WTC11 (cell line): ENCODE measurements around the gene TANGO6. TPM values are rescaled to one million over a fixed set of nuclear protein-coding genes. Genes with fewer than 3 reads are reported as not detected.
"Not testable (repeated sequence)": the region's sequence is repeated elsewhere in the genome, so short reads cannot be mapped to it uniquely, and the experiment has no call there.

Source experiments
- ATAC-seq: fragments of 200-7000 bp; cut with Tn5 transposase; 2 replicates; pipeline ENCODE4 v1.10.0; 2021; ENCODE audit warnings: mild to moderate bottlenecking, moderate library complexity
- CTCF ChIA-PET: fragments of 300-600 bp; sonication (Branson Sonifier 250); formaldehyde crosslinking; loops from one replicate; lab custom pipeline; 2021; ENCODE audit warnings: antibody characterized with exemption; lab: Charles Lee
- POLR2A ChIA-PET: fragments of 350-600 bp; sonication (Branson Sonifier 250); formaldehyde crosslinking; loops from one replicate; lab custom pipeline; 2021; ENCODE audit warnings: antibody characterized with exemption; lab: Charles Lee
- DNase-seq: peaks from one replicate; pipeline ENCODE4 v3.0.0; 2021; ENCODE audit warnings: low spot score
- H3K27ac Mint-ChIP-seq: 2 replicates; pipeline ENCODE4 v1.8.0; 2021; ENCODE audit warnings: mixed read lengths
- H3K27me3 Mint-ChIP-seq: 2 replicates; pipeline ENCODE4 v1.8.0; 2021; ENCODE audit warnings: low read depth, mild to moderate bottlenecking, moderate library complexity, mixed read lengths
- H3K36me3 Mint-ChIP-seq: 2 replicates; pipeline ENCODE4 v1.8.0; 2021; ENCODE audit warnings: mixed read lengths
- H3K4me1 Mint-ChIP-seq: 2 replicates; pipeline ENCODE4 v1.8.0; 2022; ENCODE audit warnings: mixed read lengths
- H3K4me3 Mint-ChIP-seq: 2 replicates; pipeline ENCODE4 v1.8.0; 2021; ENCODE audit warnings: mild to moderate bottlenecking, moderate library complexity, mixed read lengths
- H3K9me3 Mint-ChIP-seq: 2 replicates; pipeline ENCODE4 v1.8.0; 2021; ENCODE audit warnings: mixed read lengths
- ELF4 ChIP-seq: sonication (generic); formaldehyde crosslinking; IDR thresholded peaks from 2 replicates; pipeline ENCODE4 v1.8.1; 2022; ENCODE audit warnings: low read depth, mild to moderate bottlenecking, moderate library complexity, missing genetic modification reagents
- FOXP1 ChIP-seq: sonication (generic); formaldehyde crosslinking; IDR thresholded peaks from 2 replicates; pipeline ENCODE4 v1.8.0; 2022; ENCODE audit warnings: missing genetic modification reagents, mild to moderate bottlenecking, moderate library complexity, borderline replicate concordance
- HMGA2 ChIP-seq: fragments of 250-450 bp; sonication (Bioruptor Pico); IDR thresholded peaks from 2 replicates; pipeline ENCODE4 v1.4.0; 2021; ENCODE audit warnings: mild to moderate bottlenecking, moderate library complexity
- IRF2 ChIP-seq: sonication (generic); formaldehyde crosslinking; IDR thresholded peaks from 2 replicates; pipeline ENCODE4 v1.8.0; 2022; ENCODE audit warnings: low read depth, missing genetic modification reagents, borderline replicate concordance
- MYBL2 ChIP-seq: sonication (generic); formaldehyde crosslinking; IDR thresholded peaks from 2 replicates; pipeline ENCODE4 v1.8.1; 2023; ENCODE audit warnings: mild to moderate bottlenecking, moderate library complexity, missing genetic modification reagents
- NFATC4 ChIP-seq: fragments of 250-450 bp; sonication (Bioruptor Pico); IDR thresholded peaks from 2 replicates; pipeline ENCODE4 v1.9.0; 2021; ENCODE audit warnings: mild to moderate bottlenecking
- NR1H2 ChIP-seq: sonication (generic); formaldehyde crosslinking; IDR thresholded peaks from 2 replicates; pipeline ENCODE4 v1.9.0; 2021; ENCODE audit warnings: mild to moderate bottlenecking, moderate library complexity, missing genetic modification reagents
- NR2C2 ChIP-seq: sonication (generic); formaldehyde crosslinking; IDR thresholded peaks from 2 replicates; pipeline ENCODE4 v1.8.0; 2022; ENCODE audit warnings: mild to moderate bottlenecking, missing genetic modification reagents
- OVOL2 ChIP-seq: fragments of 250-450 bp; sonication (Bioruptor Pico); IDR thresholded peaks from 2 replicates; pipeline ENCODE4 v1.9.0; 2021; ENCODE audit warnings: mild to moderate bottlenecking, borderline replicate concordance
- RELA ChIP-seq: sonication (generic); formaldehyde crosslinking; IDR thresholded peaks from 2 replicates; pipeline ENCODE4 v1.8.1; 2022; ENCODE audit warnings: missing genetic modification reagents, mild to moderate bottlenecking, borderline replicate concordance
- TCF7 ChIP-seq: sonication (generic); formaldehyde crosslinking; IDR thresholded peaks from 2 replicates; pipeline ENCODE4 v1.8.0; 2022; ENCODE audit warnings: mild to moderate bottlenecking, low read depth, missing genetic modification reagents, moderate library complexity
- ZBTB21 ChIP-seq: sonication (generic); formaldehyde crosslinking; IDR thresholded peaks from 2 replicates; pipeline ENCODE4 v1.8.1; 2023; ENCODE audit warnings: mild to moderate bottlenecking, missing genetic modification reagents, borderline replicate concordance
- total RNA-seq: library from RNA; stranded (reverse); gene quantifications from 3 replicates; pipeline ENCODE4 v1.2.3, GENCODE V29; 2021
- TF ChIP-seq, protein P1 (sequence below): sonication (generic); formaldehyde crosslinking; IDR thresholded peaks from 2 replicates; pipeline ENCODE4 v1.8.1; 2023; ENCODE audit warnings: mild to moderate bottlenecking, missing genetic modification reagents
- TF ChIP-seq, protein P2 (sequence below): sonication (generic); formaldehyde crosslinking; IDR thresholded peaks from 2 replicates; pipeline ENCODE4 v1.8.1; 2023; ENCODE audit warnings: mild to moderate bottlenecking, missing genetic modification reagents, borderline replicate concordance
- TF ChIP-seq, protein P3 (sequence below): sonication (generic); formaldehyde crosslinking; IDR thresholded peaks from 2 replicates; pipeline ENCODE4 v1.8.1; 2022; ENCODE audit warnings: low read depth, missing genetic modification reagents, borderline replicate concordance
- TF ChIP-seq, protein P4 (sequence below): sonication (generic); formaldehyde crosslinking; IDR thresholded peaks from 2 replicates; pipeline ENCODE4 v1.8.1; 2022; ENCODE audit warnings: mild to moderate bottlenecking, moderate library complexity, missing genetic modification reagents
- TF ChIP-seq, protein P5 (sequence below): sonication (generic); formaldehyde crosslinking; IDR thresholded peaks from 2 replicates; pipeline ENCODE4 v1.8.1; 2023; ENCODE audit warnings: mild to moderate bottlenecking, missing genetic modification reagents

The TANGO6 gene
- total RNA-seq, 1 experiment from 2014 or later, result 15.6 TPM

DNA sequence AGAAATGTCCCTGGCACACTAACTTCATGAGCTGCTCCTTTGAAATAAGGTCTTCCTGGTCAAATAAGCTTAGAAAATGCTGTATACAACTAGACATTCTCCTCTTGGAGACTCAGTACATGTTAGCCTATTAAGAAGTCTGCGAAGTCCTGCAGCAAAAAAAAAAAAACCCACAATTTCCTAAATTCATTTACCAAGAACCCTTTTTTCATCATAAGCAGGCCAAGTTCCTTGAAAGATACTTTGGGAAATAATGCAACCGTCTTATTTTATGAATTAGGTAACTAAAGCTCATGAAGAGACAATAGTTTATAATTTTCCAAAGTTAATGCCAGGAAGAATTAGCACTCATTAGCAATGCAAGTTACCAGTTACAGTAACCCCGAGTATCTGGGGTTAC, 213.1 kb downstream of the TANGO6 start (continued):
- no peak for TF ChIP-seq NR1H2 (CRISPR knock-in tag)
- no peak for TF ChIP-seq ELF4

DNA sequence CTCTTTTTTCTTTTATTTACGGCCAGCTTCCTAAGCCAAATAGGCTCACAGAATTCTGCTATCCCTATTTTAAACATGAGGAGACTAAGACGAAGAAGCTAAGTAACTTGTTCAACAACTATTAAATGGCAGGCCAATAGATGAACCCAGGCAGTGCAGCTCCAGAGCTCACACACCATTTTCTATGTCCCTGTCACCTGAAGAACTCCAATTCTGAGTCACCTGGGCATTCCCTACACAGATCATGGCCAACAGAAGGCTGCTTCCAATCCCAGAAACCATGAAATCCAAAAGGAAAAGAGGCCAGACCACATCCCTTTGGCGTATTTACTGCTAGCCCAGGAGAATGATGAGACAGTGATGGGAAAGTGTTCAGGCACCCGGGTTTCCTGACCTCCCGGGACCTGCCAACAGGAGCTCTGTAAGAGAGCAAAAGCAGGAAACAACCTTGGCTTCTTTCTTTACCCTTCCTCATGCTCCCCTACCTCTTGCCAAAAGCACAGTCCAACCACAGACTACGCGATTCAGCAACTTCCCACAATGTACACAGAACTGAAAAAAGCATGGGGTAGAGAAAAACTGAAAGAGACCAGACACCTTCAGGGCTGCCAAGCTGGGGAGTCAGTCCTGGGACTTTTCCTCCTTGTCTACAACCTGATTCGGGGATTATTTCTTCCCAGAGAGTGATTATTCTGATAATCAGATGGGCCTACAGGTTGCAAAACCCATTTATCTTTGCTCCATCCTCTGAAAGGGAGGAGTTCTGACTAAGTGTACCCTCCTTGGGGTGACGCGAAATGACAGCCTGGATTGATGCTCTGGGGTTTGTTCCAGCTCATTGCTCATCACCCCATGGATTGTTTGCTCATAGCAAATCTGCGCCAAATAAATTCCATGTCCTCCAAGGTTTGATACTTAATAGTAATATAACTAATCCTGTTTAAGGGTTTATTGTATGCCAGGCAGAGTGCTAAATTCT, 214.4 kb downstream of the TANGO6 start:
- TF ChIP-seq, protein P1, sequence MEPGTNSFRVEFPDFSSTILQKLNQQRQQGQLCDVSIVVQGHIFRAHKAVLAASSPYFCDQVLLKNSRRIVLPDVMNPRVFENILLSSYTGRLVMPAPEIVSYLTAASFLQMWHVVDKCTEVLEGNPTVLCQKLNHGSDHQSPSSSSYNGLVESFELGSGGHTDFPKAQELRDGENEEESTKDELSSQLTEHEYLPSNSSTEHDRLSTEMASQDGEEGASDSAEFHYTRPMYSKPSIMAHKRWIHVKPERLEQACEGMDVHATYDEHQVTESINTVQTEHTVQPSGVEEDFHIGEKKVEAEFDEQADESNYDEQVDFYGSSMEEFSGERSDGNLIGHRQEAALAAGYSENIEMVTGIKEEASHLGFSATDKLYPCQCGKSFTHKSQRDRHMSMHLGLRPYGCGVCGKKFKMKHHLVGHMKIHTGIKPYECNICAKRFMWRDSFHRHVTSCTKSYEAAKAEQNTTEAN (CRISPR knock-in tag), result no peak
- TF ChIP-seq ZBTB21 (CRISPR knock-in tag), result no peak
- TF ChIP-seq RELA, result no peak
- TF ChIP-seq OVOL2 (CRISPR knock-in tag), result no peak
- TF ChIP-seq, protein P2, sequence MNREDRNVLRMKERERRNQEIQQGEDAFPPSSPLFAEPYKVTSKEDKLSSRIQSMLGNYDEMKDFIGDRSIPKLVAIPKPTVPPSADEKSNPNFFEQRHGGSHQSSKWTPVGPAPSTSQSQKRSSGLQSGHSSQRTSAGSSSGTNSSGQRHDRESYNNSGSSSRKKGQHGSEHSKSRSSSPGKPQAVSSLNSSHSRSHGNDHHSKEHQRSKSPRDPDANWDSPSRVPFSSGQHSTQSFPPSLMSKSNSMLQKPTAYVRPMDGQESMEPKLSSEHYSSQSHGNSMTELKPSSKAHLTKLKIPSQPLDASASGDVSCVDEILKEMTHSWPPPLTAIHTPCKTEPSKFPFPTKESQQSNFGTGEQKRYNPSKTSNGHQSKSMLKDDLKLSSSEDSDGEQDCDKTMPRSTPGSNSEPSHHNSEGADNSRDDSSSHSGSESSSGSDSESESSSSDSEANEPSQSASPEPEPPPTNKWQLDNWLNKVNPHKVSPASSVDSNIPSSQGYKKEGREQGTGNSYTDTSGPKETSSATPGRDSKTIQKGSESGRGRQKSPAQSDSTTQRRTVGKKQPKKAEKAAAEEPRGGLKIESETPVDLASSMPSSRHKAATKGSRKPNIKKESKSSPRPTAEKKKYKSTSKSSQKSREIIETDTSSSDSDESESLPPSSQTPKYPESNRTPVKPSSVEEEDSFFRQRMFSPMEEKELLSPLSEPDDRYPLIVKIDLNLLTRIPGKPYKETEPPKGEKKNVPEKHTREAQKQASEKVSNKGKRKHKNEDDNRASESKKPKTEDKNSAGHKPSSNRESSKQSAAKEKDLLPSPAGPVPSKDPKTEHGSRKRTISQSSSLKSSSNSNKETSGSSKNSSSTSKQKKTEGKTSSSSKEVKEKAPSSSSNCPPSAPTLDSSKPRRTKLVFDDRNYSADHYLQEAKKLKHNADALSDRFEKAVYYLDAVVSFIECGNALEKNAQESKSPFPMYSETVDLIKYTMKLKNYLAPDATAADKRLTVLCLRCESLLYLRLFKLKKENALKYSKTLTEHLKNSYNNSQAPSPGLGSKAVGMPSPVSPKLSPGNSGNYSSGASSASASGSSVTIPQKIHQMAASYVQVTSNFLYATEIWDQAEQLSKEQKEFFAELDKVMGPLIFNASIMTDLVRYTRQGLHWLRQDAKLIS, result no peak
- TF ChIP-seq HMGA2 (CRISPR knock-in tag), result no peak
- TF ChIP-seq, protein P3, sequence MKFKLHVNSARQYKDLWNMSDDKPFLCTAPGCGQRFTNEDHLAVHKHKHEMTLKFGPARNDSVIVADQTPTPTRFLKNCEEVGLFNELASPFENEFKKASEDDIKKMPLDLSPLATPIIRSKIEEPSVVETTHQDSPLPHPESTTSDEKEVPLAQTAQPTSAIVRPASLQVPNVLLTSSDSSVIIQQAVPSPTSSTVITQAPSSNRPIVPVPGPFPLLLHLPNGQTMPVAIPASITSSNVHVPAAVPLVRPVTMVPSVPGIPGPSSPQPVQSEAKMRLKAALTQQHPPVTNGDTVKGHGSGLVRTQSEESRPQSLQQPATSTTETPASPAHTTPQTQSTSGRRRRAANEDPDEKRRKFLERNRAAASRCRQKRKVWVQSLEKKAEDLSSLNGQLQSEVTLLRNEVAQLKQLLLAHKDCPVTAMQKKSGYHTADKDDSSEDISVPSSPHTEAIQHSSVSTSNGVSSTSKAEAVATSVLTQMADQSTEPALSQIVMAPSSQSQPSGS (CRISPR knock-in tag), result no peak
- TF ChIP-seq, protein P4, sequence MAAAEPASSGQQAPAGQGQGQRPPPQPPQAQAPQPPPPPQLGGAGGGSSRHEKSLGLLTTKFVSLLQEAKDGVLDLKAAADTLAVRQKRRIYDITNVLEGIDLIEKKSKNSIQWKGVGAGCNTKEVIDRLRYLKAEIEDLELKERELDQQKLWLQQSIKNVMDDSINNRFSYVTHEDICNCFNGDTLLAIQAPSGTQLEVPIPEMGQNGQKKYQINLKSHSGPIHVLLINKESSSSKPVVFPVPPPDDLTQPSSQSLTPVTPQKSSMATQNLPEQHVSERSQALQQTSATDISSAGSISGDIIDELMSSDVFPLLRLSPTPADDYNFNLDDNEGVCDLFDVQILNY (CRISPR knock-in tag), result no peak
- TF ChIP-seq MYBL2, result no peak
- TF ChIP-seq, protein P5, sequence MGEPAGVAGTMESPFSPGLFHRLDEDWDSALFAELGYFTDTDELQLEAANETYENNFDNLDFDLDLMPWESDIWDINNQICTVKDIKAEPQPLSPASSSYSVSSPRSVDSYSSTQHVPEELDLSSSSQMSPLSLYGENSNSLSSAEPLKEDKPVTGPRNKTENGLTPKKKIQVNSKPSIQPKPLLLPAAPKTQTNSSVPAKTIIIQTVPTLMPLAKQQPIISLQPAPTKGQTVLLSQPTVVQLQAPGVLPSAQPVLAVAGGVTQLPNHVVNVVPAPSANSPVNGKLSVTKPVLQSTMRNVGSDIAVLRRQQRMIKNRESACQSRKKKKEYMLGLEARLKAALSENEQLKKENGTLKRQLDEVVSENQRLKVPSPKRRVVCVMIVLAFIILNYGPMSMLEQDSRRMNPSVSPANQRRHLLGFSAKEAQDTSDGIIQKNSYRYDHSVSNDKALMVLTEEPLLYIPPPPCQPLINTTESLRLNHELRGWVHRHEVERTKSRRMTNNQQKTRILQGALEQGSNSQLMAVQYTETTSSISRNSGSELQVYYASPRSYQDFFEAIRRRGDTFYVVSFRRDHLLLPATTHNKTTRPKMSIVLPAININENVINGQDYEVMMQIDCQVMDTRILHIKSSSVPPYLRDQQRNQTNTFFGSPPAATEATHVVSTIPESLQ, result no peak
- TF ChIP-seq NFATC4 (CRISPR knock-in tag), result no peak
- TF ChIP-seq IRF2 (CRISPR knock-in tag), result no peak
- TF ChIP-seq TCF7 (CRISPR knock-in tag), result no peak
- no peak for TF ChIP-seq FOXP1 (CRISPR knock-in tag)
- TF ChIP-seq NR2C2 (CRISPR knock-in tag), result no peak
- CTCF ChIA-PET, result interaction anchor here (1.2 to 1.5 kb wide), 3 partner anchors 10 to 55 kb away, joined by 3 to 4 read pairs (median 3); no protein-coding TSS in a partner anchor

DNA sequence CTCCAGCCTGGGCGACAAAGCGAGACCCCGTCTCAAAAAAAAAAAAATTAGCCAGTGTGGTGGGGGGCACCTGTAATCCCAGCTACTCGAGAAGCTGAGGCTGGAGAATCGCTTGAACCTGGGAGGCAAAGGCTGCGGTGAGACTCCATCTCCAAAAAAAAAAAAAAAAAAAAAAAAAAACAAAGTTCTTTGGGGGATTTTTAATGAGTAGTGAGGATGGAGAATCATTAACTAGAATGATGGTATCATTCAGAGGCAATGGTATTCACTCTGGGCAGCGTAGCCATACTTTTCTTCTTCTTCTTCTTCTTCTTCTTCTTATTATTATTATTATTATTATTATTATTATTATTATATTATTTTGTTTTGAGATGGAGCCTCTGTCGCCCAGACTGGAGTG, 220.2 kb downstream of the TANGO6 start:
- H3K27ac Mint-ChIP-seq, result not testable (repeated sequence)
- POLR2A ChIA-PET, result interaction anchor here (1.0 kb wide), 1 partner anchor 113 kb away, joined by 3 read pairs; no protein-coding TSS in a partner anchor

More for the DNA sequence above, 214.4 kb downstream of the TANGO6 start:
- H3K27ac Mint-ChIP-seq, result no peak overlapping the region; the same call in 1 of the 2 replicates
- H3K9me3 Mint-ChIP-seq, result no peaks in the 10 kb centered on the region
- no peaks in the 10 kb centered on the region for H3K36me3 Mint-ChIP-seq
- DNase-seq, result no peak
- H3K27me3 Mint-ChIP-seq, result no peaks in the 10 kb centered on the region
- H3K4me1 Mint-ChIP-seq, result peaks cover 24% of the 10 kb centered on the region
- POLR2A ChIA-PET, result interaction anchor here (0.6 kb wide), 1 partner anchor 21 kb away, joined by 6 read pairs; no protein-coding TSS in a partner anchor
- no peak; the same call in 1 of the 2 replicates for ATAC-seq
- no peak overlapping the region for H3K4me3 Mint-ChIP-seq

More for the DNA sequence above, 220.2 kb downstream of the TANGO6 start:
- CTCF ChIA-PET, H3K9me3 Mint-ChIP-seq, ATAC-seq, DNase-seq, H3K4me3 Mint-ChIP-seq, H3K36me3 Mint-ChIP-seq, H3K27me3 Mint-ChIP-seq: not testable (repeated sequence)
- peaks cover 23% of the 10 kb centered on the region for H3K4me1 Mint-ChIP-seq
